ENCODE results near the gene NDUFA11.
"Not testable (repeated sequence)": the region's sequence is repeated elsewhere in the genome, so short reads cannot be mapped to it uniquely, and the experiment has no call there.

Gene NDUFA11

DNA sequence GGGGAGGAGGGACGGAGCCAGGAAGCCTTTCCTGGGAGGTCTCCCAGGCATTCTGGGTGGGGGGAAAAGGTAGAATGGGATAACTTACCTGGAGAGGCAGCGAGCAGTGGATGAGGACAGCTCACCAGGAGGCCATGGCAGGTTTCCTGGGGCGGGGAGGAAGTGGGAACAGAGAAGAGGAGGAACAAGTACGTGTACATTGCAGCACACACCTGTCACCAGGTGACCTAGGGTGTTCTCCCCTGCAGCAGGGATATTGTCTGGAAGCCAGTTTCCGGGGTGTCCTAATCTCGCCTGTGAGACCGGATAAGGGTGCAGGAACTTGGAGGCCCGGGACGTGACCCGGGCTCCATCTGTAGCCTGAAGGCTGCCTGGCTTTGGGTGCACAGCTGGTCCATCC is 52.3 kb downstream of the NDUFA11 start, which contains the start of gene FUT3:
FUT3 (minus strand) TSS at position 148 of the 400 bp plus-strand sequence.
- Histone ChIP-seq H3K4me2 (ENCODE audit: low read depth, low read length, poor library complexity, severe bottlenecking) (no peak within 1 kb of the TSS), H3K4me1 (ENCODE audit: insufficient read depth, low read length, poor library complexity, severe bottlenecking) (no peaks in the 10 kb centered on the region), H3K4me3 (ENCODE audit: low read length, poor library complexity, severe bottlenecking) (no peak within 1 kb of the TSS), H3K9me3 (ENCODE audit: insufficient read depth, low read depth, low read length) (no peaks in the 10 kb centered on the region), H2AFZ (ENCODE audit: low read length) (no peak within 1 kb of the TSS), H3K36me3 (ENCODE audit: insufficient read depth, low read length) (no peaks in the 10 kb centered on the region), H3K27me3 (ENCODE audit: insufficient read depth, low read length, poor library complexity, severe bottlenecking) (no peaks in the 10 kb centered on the region), H3K9ac (ENCODE audit: low read depth, low read length, poor library complexity, severe bottlenecking) (no peak within 1 kb of the TSS), H3F3A (ENCODE audit: low read depth) (no peaks in the 10 kb centered on the region), H4K20me1 (ENCODE audit: insufficient read depth, low read length, poor library complexity, severe bottlenecking) (no peaks in the 10 kb centered on the region), H3K79me2 (ENCODE audit: insufficient read depth, low read length) (no peaks in the 10 kb centered on the region), H3K9me2 (replicated peaks; ENCODE audit: low read depth, low read length) (no peaks in the 10 kb centered on the region)
- TF ChIP-seq EZH2phosphoT487 (IDR thresholded peaks at IDR 0.05; ENCODE audit: borderline replicate concordance): no peak
- TF ChIP-seq, protein P1, sequence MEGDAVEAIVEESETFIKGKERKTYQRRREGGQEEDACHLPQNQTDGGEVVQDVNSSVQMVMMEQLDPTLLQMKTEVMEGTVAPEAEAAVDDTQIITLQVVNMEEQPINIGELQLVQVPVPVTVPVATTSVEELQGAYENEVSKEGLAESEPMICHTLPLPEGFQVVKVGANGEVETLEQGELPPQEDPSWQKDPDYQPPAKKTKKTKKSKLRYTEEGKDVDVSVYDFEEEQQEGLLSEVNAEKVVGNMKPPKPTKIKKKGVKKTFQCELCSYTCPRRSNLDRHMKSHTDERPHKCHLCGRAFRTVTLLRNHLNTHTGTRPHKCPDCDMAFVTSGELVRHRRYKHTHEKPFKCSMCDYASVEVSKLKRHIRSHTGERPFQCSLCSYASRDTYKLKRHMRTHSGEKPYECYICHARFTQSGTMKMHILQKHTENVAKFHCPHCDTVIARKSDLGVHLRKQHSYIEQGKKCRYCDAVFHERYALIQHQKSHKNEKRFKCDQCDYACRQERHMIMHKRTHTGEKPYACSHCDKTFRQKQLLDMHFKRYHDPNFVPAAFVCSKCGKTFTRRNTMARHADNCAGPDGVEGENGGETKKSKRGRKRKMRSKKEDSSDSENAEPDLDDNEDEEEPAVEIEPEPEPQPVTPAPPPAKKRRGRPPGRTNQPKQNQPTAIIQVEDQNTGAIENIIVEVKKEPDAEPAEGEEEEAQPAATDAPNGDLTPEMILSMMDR (conservative IDR thresholded peaks at IDR 0.05; ENCODE audit: low read length): no peak

DNA sequence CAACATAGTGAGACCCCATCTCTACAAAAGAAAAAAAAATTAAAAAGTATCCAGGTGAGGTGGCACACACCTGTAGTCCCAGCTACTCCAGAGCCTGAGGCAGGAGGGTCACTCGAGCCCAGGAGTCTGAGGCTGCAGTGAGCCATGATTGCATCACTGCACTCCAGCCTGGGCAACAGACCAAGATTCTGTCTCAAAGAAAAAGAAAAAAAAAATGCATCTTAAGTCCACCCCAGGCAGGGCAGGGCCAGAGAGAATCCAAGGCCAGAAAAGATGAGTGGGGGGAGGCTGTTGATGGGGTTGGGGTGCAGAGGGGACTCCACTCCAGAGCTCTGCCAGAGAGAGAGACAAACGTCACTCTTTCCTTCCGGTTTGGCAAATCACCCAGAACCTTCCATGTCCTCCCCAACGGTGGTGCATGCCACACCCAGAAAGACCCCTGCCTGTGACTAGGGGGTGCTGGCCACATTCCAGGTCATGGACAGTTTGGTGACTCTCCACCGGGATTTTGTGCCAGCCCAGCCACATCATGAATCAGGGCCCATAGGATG is 52.8 kb downstream of the NDUFA11 start:
- H3K9me3 ChIP-seq (ENCODE audit: insufficient read depth, low read depth, low read length): no peaks in the 10 kb centered on the region
- no peaks in the 10 kb centered on the region for H3F3A ChIP-seq (ENCODE audit: low read depth)
- no peak overlapping the region for H3K4me2 ChIP-seq (ENCODE audit: low read depth, low read length, poor library complexity, severe bottlenecking)
- H3K36me3 ChIP-seq (ENCODE audit: insufficient read depth, low read length): no peaks in the 10 kb centered on the region
- TF ChIP-seq EZH2phosphoT487 (IDR thresholded peaks at IDR 0.05; ENCODE audit: borderline replicate concordance): no peak
- TF ChIP-seq, protein P1 (conservative IDR thresholded peaks at IDR 0.05; ENCODE audit: low read length): no peak
- H4K20me1 ChIP-seq (ENCODE audit: insufficient read depth, low read length, poor library complexity, severe bottlenecking): no peaks in the 10 kb centered on the region
- no peaks in the 10 kb centered on the region for H3K27me3 ChIP-seq (ENCODE audit: insufficient read depth, low read length, poor library complexity, severe bottlenecking)
- no peaks in the 10 kb centered on the region for H3K4me1 ChIP-seq (ENCODE audit: insufficient read depth, low read length, poor library complexity, severe bottlenecking)
- no peak overlapping the region for H2AFZ ChIP-seq (ENCODE audit: low read length)
- H3K79me2 ChIP-seq (ENCODE audit: insufficient read depth, low read length): no peaks in the 10 kb centered on the region
- H3K4me3 ChIP-seq (ENCODE audit: low read length, poor library complexity, severe bottlenecking): no peak overlapping the region
- H3K9me2 ChIP-seq (replicated peaks; ENCODE audit: low read depth, low read length): no peaks in the 10 kb centered on the region
- no peak overlapping the region for H3K9ac ChIP-seq (ENCODE audit: low read depth, low read length, poor library complexity, severe bottlenecking)

DNA sequence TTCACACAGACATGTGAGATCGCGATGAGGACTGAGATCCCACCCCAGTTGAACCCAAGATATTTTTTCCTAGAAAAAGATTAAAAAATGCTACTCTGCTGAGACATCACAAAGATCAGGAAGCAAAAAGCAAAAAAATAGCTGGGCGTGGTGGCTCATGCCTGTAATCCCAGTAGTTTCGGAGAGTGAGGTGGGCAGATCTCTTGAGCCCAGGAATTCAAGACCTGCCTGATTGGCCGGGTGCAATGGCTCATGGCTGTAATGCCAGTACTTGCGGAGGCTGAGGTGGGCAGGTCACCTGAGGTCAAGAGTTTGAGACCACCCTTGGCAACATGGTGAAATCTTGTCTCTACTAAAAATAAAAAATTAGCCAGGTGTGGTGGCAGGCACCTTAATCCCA is 53.4 kb downstream of the NDUFA11 start:
- no peak overlapping the region for H3K4me3 ChIP-seq (ENCODE audit: low read length, poor library complexity, severe bottlenecking)
- H4K20me1 ChIP-seq (ENCODE audit: insufficient read depth, low read length, poor library complexity, severe bottlenecking): no peaks in the 10 kb centered on the region
- no peaks in the 10 kb centered on the region for H3K79me2 ChIP-seq (ENCODE audit: insufficient read depth, low read length)
- H3K9me2 ChIP-seq (replicated peaks; ENCODE audit: low read depth, low read length): no peaks in the 10 kb centered on the region
- no peak overlapping the region for H3K9ac ChIP-seq (ENCODE audit: low read depth, low read length, poor library complexity, severe bottlenecking)
- H3F3A ChIP-seq (ENCODE audit: low read depth): no peaks in the 10 kb centered on the region
- no peak overlapping the region for H2AFZ ChIP-seq (ENCODE audit: low read length)
- no peaks in the 10 kb centered on the region for H3K27me3 ChIP-seq (ENCODE audit: insufficient read depth, low read length, poor library complexity, severe bottlenecking)
- TF ChIP-seq, protein P1 (conservative IDR thresholded peaks at IDR 0.05; ENCODE audit: low read length): no peak
- TF ChIP-seq EZH2phosphoT487 (IDR thresholded peaks at IDR 0.05; ENCODE audit: borderline replicate concordance): no peak
- H3K4me1 ChIP-seq (ENCODE audit: insufficient read depth, low read length, poor library complexity, severe bottlenecking): no peaks in the 10 kb centered on the region
- H3K4me2 ChIP-seq (ENCODE audit: low read depth, low read length, poor library complexity, severe bottlenecking): no peak overlapping the region
- H3K9me3 ChIP-seq (ENCODE audit: insufficient read depth, low read depth, low read length): no peaks in the 10 kb centered on the region
- no peaks in the 10 kb centered on the region for H3K36me3 ChIP-seq (ENCODE audit: insufficient read depth, low read length)

DNA sequence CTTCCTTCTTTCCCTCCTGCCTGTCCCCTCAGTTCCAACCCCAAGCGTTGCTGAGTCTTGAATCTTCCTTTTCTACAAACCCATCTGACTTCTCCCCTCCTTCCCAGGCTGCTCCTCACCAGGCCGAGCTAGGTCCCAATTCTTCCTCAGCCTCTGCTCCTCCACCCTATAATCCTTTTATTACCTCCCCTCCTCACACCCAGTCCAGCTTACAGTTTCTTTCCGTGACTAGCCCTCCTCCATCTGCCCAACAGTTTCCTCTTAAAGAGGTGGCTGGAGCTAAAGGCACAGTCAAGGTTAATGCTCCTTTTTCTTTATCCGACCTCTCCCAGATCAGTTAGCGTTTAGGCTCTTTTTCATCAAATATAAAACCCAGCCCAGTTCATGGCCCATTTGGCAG is 55.0 kb downstream of the NDUFA11 start:
- H3K9ac ChIP-seq (ENCODE audit: low read depth, low read length, poor library complexity, severe bottlenecking); H3K4me3 ChIP-seq (ENCODE audit: low read length, poor library complexity, severe bottlenecking); H3K4me2 ChIP-seq (ENCODE audit: low read depth, low read length, poor library complexity, severe bottlenecking); H3F3A ChIP-seq (ENCODE audit: low read depth); H3K36me3 ChIP-seq (ENCODE audit: insufficient read depth, low read length); H2AFZ ChIP-seq (ENCODE audit: low read length); H4K20me1 ChIP-seq (ENCODE audit: insufficient read depth, low read length, poor library complexity, severe bottlenecking); H3K27me3 ChIP-seq (ENCODE audit: insufficient read depth, low read length, poor library complexity, severe bottlenecking); H3K9me2 ChIP-seq (replicated peaks; ENCODE audit: low read depth, low read length); H3K4me1 ChIP-seq (ENCODE audit: insufficient read depth, low read length, poor library complexity, severe bottlenecking); H3K79me2 ChIP-seq (ENCODE audit: insufficient read depth, low read length); H3K9me3 ChIP-seq (ENCODE audit: insufficient read depth, low read depth, low read length): not testable (repeated sequence)

DNA sequence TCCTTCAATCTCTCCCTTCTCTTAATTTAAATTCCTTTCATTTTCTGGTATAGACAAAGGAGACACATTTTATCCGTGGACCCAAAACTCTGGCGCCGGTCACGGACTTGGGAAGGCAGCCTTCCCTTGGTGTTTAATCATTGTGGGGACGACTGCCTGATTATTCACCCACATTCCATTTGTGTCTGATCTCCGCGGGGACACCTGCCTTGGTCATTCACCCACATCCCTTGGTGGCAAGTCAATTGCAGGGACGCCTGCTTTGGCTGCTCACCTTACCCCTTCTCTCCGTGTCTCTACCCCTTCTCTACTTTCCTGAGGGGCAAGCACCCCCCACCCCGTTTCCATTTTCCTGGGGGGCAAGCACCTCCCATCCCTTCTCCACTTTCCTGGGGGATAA is 55.7 kb downstream of the NDUFA11 start:
- H3K4me3 ChIP-seq (ENCODE audit: low read length, poor library complexity, severe bottlenecking): not testable (repeated sequence)

More for the DNA sequence above, 55.7 kb downstream of the NDUFA11 start:
- not testable (repeated sequence) for H3K9me3 ChIP-seq (ENCODE audit: insufficient read depth, low read depth, low read length); H3K79me2 ChIP-seq (ENCODE audit: insufficient read depth, low read length); H3K27me3 ChIP-seq (ENCODE audit: insufficient read depth, low read length, poor library complexity, severe bottlenecking); H3F3A ChIP-seq (ENCODE audit: low read depth); H3K4me1 ChIP-seq (ENCODE audit: insufficient read depth, low read length, poor library complexity, severe bottlenecking); H2AFZ ChIP-seq (ENCODE audit: low read length); H3K9me2 ChIP-seq (replicated peaks; ENCODE audit: low read depth, low read length); H3K4me2 ChIP-seq (ENCODE audit: low read depth, low read length, poor library complexity, severe bottlenecking); H3K9ac ChIP-seq (ENCODE audit: low read depth, low read length, poor library complexity, severe bottlenecking); H3K36me3 ChIP-seq (ENCODE audit: insufficient read depth, low read length); H4K20me1 ChIP-seq (ENCODE audit: insufficient read depth, low read length, poor library complexity, severe bottlenecking)

All from Loucy (cell line).